Naive thymus-derived CD4-positive, alpha-beta T cell (primary cell): ENCODE results near the gene DCT. TPM values are rescaled to one million over a fixed set of nuclear protein-coding genes. Genes with fewer than 3 reads are reported as not detected.
"Not testable (repeated sequence)": the region's sequence is repeated elsewhere in the genome, so short reads cannot be mapped to it uniquely, and the experiment has no call there.

Experiments used
- ATAC-seq: fragments of 150-1000 bp; cut with Tn5 transposase; 2 replicates; pipeline ENCODE4 v1.10.0; 2021; ENCODE audit warnings: mild to moderate bottlenecking, moderate library complexity
- CTCF ChIA-PET: fragments of 350-600 bp; sonication (Branson Sonifier 250); formaldehyde crosslinking; loops from one replicate; lab custom pipeline; 2021; ENCODE audit warnings: antibody characterized with exemption; lab: Charles Lee
- POLR2A ChIA-PET: fragments of 350-600 bp; sonication (Branson Sonifier 250); formaldehyde crosslinking; loops from one replicate; lab custom pipeline; 2021; ENCODE audit warnings: antibody characterized with exemption, inconsistent platforms; lab: Charles Lee
- DNase-seq, 9 donors: peaks; one replicate each; pipeline versions ENCODE4 v3.0.0 to v3.0.0-alpha.2; 2020 to 2022; ENCODE audit warnings: mixed read lengths in 1 of 9
- H3K27ac ChIP-seq: one replicate; pipeline ENCODE4 v1.7.0; 2013; ENCODE audit warnings: mild to moderate bottlenecking, low read depth, low read length, moderate library complexity
- H3K27me3 ChIP-seq, 2 donors: one replicate each; pipeline ENCODE4 v1.7.0; 2013; ENCODE audit warnings: low read length in 2 of 2, mild to moderate bottlenecking in 2 of 2, moderate library complexity in 2 of 2; ENCODE audit not compliant: control insufficient read depth in 2 of 2, insufficient read depth in 2 of 2
- H3K36me3 ChIP-seq, 3 experiments: 1 replicate in 2 of 3; 2 replicates in 1 of 3; pipeline ENCODE4 v1.7.0; 2013; ENCODE audit warnings: low read length in 3 of 3, mild to moderate bottlenecking in 3 of 3, moderate library complexity in 1 of 3; ENCODE audit not compliant: insufficient read depth in 3 of 3, control insufficient read depth in 2 of 3
- H3K4me1 ChIP-seq, 2 donors: one replicate each; pipeline ENCODE4 v1.7.0; 2013; ENCODE audit warnings: low read length in 2 of 2, mild to moderate bottlenecking in 2 of 2, moderate library complexity in 1 of 2; ENCODE audit not compliant: control insufficient read depth in 2 of 2, insufficient read depth in 2 of 2
- H3K4me3 ChIP-seq: 2 replicates; pipeline ENCODE4 v1.7.0; 2013; ENCODE audit warnings: mild to moderate bottlenecking, low read length
- H3K9me3 ChIP-seq, 3 experiments: 1 replicate in 2 of 3; 2 replicates in 1 of 3; pipeline ENCODE4 v1.7.0; 2013; ENCODE audit warnings: low read length in 3 of 3; ENCODE audit not compliant: control insufficient read depth in 2 of 3
- H3K27ac Mint-ChIP-seq, 9 donors: one replicate each; pipeline ENCODE4 v1.8.0; 2020 to 2022; ENCODE audit warnings: mixed read lengths in 9 of 9, mild to moderate bottlenecking in 8 of 9, moderate library complexity in 5 of 9, inconsistent platforms in 2 of 9
- H3K27me3 Mint-ChIP-seq, 5 donors: one replicate each; pipeline ENCODE4 v1.8.0; 2021 to 2022; ENCODE audit warnings: mixed read lengths in 5 of 5, mild to moderate bottlenecking in 1 of 5
- H3K36me3 Mint-ChIP-seq, 5 donors: one replicate each; pipeline ENCODE4 v1.8.0; 2020 to 2022; ENCODE audit warnings: mixed read lengths in 5 of 5, mild to moderate bottlenecking in 3 of 5, inconsistent platforms in 1 of 5
- H3K4me1 Mint-ChIP-seq, 7 donors: one replicate each; pipeline ENCODE4 v1.8.0; 2020 to 2022; ENCODE audit warnings: mixed read lengths in 7 of 7, mild to moderate bottlenecking in 3 of 7, inconsistent platforms in 1 of 7
- H3K4me3 Mint-ChIP-seq, 10 donors: one replicate each; pipeline ENCODE4 v1.8.0; 2020 to 2022; ENCODE audit warnings: mild to moderate bottlenecking in 10 of 10, mixed read lengths in 10 of 10, moderate library complexity in 6 of 10, inconsistent platforms in 2 of 10
- H3K9me3 Mint-ChIP-seq, 11 donors: one replicate each; pipeline ENCODE4 v1.8.0; 2020 to 2022; ENCODE audit warnings: mixed read lengths in 11 of 11, mild to moderate bottlenecking in 4 of 11, inconsistent platforms in 1 of 11, moderate library complexity in 1 of 11
- intact Hi-C, 2 donors: fragments of 100-400 bp; cut with micrococcal nuclease; formaldehyde crosslinking; loops; one replicate each; pipeline ENCODE4 v1.15.1; 2023
- polyA plus RNA-seq, 2 donors: library from polyadenylated mRNA; unstranded; fragments of 300-500 nt; fragmentation: Illumina TruSeq; gene quantifications; one replicate each; pipeline ENCODE4 v1.2.3, GENCODE V29; 2021
- total RNA-seq, 6 experiments: library from RNA in 5 of 6; stranded (reverse) in 5 of 6; gene quantifications; 1 replicate in 5 of 6; 2 replicates in 1 of 6; pipeline ENCODE4 v1.2.3 and lab custom pipeline; 2021 to 2026

DCT gene
- total and polyA plus RNA-seq, 7 experiments from 2014 or later, result 0.19 to 1.9 (median 0.68) TPM; not detected in 1

DNA sequence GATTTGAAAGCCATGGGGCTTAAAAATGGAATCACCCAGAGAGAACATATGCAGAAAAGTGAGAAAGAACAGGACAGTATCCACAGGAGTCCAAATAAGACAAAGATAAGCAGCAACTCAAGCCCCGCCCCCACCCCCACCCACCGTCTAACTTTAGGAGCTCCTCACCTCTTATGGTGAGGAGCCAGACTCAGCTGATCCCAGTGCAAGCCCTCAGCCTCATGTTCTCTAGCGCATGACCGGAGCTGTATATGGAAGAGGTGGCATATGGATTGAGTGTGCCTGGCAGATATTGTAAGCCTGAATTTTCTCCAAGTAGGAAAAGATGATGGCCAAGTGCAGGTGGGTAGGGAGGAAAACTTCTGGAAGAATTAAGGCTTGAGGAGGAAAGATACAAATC lies 36.4 kb upstream of the DCT start:
- POLR2A ChIA-PET, result no interaction called here
- no peaks in the 10 kb centered on the region for H3K9me3 ChIP-seq

DNA sequence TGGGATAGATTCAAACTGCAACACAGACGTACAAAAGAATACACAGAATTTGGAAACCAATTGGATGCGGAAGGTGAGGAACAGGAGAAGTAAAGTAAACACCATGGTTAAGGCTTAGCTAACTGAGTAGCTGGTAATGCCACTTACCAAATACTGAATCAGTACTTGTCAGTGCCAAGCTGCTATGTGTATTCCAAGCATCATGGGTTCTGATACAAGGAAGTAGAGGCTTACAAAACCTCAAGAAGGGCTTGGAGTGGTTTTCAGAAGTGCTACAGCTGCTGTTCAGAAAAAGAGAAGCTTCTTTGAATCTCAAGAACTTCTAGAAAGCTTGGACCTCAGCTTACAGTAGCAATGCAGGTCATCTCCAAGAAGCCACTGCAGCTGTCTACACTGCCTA lies 35.9 kb upstream of the DCT start:
- Mint-ChIP-seq H3K4me3 (no peak overlapping the region), H3K27ac (peak overlapping the region in 1 of 9 donors; percentile 0), H3K9me3 (peaks cover 0 to 14% (median 6%) of the 10 kb centered on the region in 11 donors), H3K27me3 (peaks cover 0 to 20% (median 2%) of the 10 kb centered on the region in 5 donors), H3K36me3 (peaks cover 0 to 9% (median 0%) of the 10 kb centered on the region in 5 donors), H3K4me1 (peaks cover 0 to 13% (median 5%) of the 10 kb centered on the region in 7 donors)
- Histone ChIP-seq H3K9me3 (no peaks in the 10 kb centered on the region), H3K4me3 (no peak overlapping the region), H3K27ac (no peak overlapping the region), H3K4me1 (no peaks in the 10 kb centered on the region), H3K36me3 (no peaks in the 10 kb centered on the region), H3K27me3 (no peaks in the 10 kb centered on the region)
- ChIA-PET CTCF (no interaction called here), POLR2A (no interaction called here)
- intact Hi-C loops, result no loop called here
- no peak for ATAC-seq
- DNase-seq, result no peak

More for the DNA sequence above, 36.4 kb upstream of the DCT start:
- CTCF ChIA-PET, result no interaction called here
- Mint-ChIP-seq H3K4me3 (no peak overlapping the region), H3K36me3 (peaks cover 0 to 9% (median 0%) of the 10 kb centered on the region in 5 donors), H3K27me3 (peaks cover 0 to 16% (median 2%) of the 10 kb centered on the region in 5 donors), H3K27ac (peak overlapping the region in 1 of 9 donors; percentile 0), H3K4me1 (peaks cover 0 to 13% (median 5%) of the 10 kb centered on the region in 7 donors), H3K9me3 (peaks cover 0 to 11% (median 5%) of the 10 kb centered on the region in 11 donors)
- intact Hi-C loops, result no loop called here
- no peak overlapping the region for H3K4me3 ChIP-seq
- no peaks in the 10 kb centered on the region for H3K4me1 ChIP-seq
- no peaks in the 10 kb centered on the region for H3K27me3 ChIP-seq
- ATAC-seq, result no peak
- no peak overlapping the region for H3K27ac ChIP-seq
- no peaks in the 10 kb centered on the region for H3K36me3 ChIP-seq
- DNase-seq, result no peak

DNA sequence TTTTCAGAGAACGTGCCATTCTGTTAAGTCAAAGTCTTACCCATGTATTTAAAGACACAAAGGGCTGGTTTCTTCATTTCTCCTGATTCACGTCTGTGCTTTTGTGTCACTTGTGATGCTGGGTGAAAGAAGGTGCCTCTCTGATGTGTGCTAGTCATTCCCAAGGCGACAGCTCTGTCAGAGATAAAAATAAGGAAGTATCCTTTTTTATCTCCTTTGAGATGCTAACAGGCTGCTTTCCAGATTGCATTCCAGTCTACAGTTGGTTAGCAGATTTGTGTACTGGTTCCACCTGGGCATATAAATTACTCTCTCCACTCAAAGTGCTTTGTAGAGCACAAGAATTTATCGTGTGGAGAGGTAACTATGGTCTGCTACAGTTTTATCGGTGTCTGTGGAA lies 33.5 kb upstream of the DCT start:
- H3K9me3 ChIP-seq, result no peaks in the 10 kb centered on the region
- H3K9me3 Mint-ChIP-seq, result peaks cover 3 to 20% (median 9%) of the 10 kb centered on the region in 11 donors
- no peak overlapping the region for H3K4me3 Mint-ChIP-seq
- peaks cover 0 to 32% (median 5%) of the 10 kb centered on the region in 5 donors for H3K27me3 Mint-ChIP-seq
- H3K4me1 ChIP-seq, result peaks cover 0 to 5% of the 10 kb centered on the region in 2 donors
- POLR2A ChIA-PET, result no interaction called here
- peaks cover 0 to 10% (median 4%) of the 10 kb centered on the region in 5 donors for H3K36me3 Mint-ChIP-seq
- ATAC-seq (no peak), DNase-seq (no peak)
- CTCF ChIA-PET, result no interaction called here
- H3K4me3 ChIP-seq, result no peak overlapping the region
- intact Hi-C loops, result no loop called here
- no peak overlapping the region for H3K27ac ChIP-seq
- H3K36me3 ChIP-seq, result no peaks in the 10 kb centered on the region
- H3K27me3 ChIP-seq, result no peaks in the 10 kb centered on the region
- H3K4me1 Mint-ChIP-seq, result peaks cover 2 to 20% (median 12%) of the 10 kb centered on the region in 7 donors
- no peak overlapping the region for H3K27ac Mint-ChIP-seq

DNA sequence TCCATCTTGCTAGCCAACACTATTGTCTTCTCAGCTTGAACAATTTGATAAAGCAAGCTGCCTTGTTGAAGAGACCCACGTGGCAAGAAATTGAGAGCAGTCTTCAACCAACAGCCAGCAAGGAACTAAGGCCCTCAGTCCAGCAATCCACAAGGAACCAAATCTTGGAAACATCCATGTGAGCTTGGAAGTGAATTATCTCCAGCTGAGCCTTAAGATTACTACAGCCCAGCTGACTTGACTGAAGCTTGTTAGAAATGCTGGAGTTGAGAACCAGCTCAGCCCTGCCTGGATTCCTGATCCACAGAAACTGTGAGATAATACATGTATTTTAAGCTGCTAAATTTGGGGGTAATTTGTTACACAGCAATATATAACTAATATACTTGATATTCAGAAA lies 26.2 kb upstream of the DCT start:
- Mint-ChIP-seq H3K27ac (no peak overlapping the region), H3K36me3 (peaks cover 0 to 9% (median 4%) of the 10 kb centered on the region in 5 donors), H3K27me3 (peaks cover 3 to 23% (median 6%) of the 10 kb centered on the region in 5 donors), H3K4me1 (peaks cover 5 to 23% (median 21%) of the 10 kb centered on the region in 7 donors), H3K4me3 (no peak overlapping the region), H3K9me3 (peaks cover 3 to 16% (median 5%) of the 10 kb centered on the region in 11 donors)
- ATAC-seq (no peak), DNase-seq (no peak)
- H3K27ac ChIP-seq, result no peak overlapping the region
- H3K4me1 ChIP-seq, result peaks cover 3 to 18% of the 10 kb centered on the region in 2 donors
- no peaks in the 10 kb centered on the region for H3K9me3 ChIP-seq
- no peaks in the 10 kb centered on the region for H3K36me3 ChIP-seq
- H3K4me3 ChIP-seq, result no peak overlapping the region
- POLR2A ChIA-PET, result interaction anchor here (1.0 to 1.3 kb wide), 2 partner anchors 44 to 90 kb away, joined by 3 to 4 read pairs; partner anchors contain the start of gene TGDS
- intact Hi-C loops, result loop anchor here in 1 of 2 donors (5.0 kb wide), 3 partner anchors 68 to 1172 kb away; partner anchors contain the start of gene DNAJC3
- no peaks in the 10 kb centered on the region for H3K27me3 ChIP-seq
- CTCF ChIA-PET, result interaction anchor here (0.6 kb wide), 2 partner anchors 59 to 72 kb away, joined by 3 to 4 read pairs; no protein-coding TSS in a partner anchor

DNA sequence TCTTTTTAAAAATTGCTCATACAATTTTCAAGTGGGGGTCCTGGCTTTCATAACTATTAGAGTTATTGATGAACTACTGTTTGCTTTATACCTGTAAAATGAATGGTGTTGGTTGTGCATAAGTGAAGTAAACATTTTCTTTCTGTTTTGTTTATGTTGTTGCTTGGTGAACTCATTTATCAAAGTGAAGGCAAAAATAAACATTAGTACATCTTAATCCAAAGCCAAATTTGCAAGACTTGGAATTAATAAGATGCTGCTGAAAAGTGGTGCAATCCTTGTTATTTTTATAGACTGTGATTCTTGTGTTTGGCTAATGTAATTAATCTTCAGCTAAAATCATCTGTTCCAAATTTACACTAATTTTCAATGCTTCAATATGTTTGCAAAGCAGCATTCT lies 24.4 kb upstream of the DCT start:
- ChIA-PET CTCF (no interaction called here), POLR2A (no interaction called here)
- Mint-ChIP-seq H3K4me3 (no peak overlapping the region), H3K36me3 (peaks cover 0 to 7% (median 0%) of the 10 kb centered on the region in 5 donors), H3K27me3 (peaks cover 0 to 17% (median 4%) of the 10 kb centered on the region in 5 donors), H3K27ac (no peak overlapping the region), H3K9me3 (peaks cover 0 to 4% (median 0%) of the 10 kb centered on the region in 11 donors), H3K4me1 (peaks cover 5 to 23% (median 21%) of the 10 kb centered on the region in 7 donors)
- ATAC-seq (no peak), DNase-seq (no peak)
- Histone ChIP-seq H3K4me1 (peaks cover 3 to 18% of the 10 kb centered on the region in 2 donors), H3K27me3 (no peaks in the 10 kb centered on the region), H3K9me3 (no peaks in the 10 kb centered on the region), H3K36me3 (no peaks in the 10 kb centered on the region), H3K27ac (no peak overlapping the region), H3K4me3 (no peak overlapping the region)
- intact Hi-C loops, result no loop called here

DNA sequence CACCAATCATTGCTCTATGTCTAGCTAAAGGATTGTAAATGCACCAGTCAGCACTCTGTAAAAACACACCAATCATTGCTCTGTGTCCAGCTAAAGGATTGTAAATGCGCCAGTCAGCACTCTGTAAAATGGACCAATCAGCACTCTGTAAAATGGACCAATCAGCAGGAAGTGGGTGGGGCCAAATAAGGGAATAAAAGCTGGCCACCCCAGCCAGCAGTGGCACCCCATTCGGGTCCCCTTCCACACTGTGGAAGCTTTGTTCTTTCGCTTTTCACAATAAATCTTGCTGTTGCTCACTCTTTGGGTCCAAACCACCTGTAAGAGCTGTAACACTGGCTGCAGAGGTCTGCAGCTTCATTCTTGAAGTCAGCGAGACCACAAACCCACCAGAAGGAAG lies 19.3 kb upstream of the DCT start:
- CTCF ChIA-PET, result interaction anchor here (1.0 to 1.3 kb wide), 2 partner anchors 45 to 50 kb away, joined by 3 read pairs; no protein-coding TSS in a partner anchor
- H3K27ac ChIP-seq, H3K9me3 ChIP-seq, POLR2A ChIA-PET, H3K4me1 ChIP-seq, H3K27me3 ChIP-seq, H3K4me3 Mint-ChIP-seq, DNase-seq, ATAC-seq, H3K4me3 ChIP-seq, H3K27ac Mint-ChIP-seq, H3K27me3 Mint-ChIP-seq, H3K36me3 ChIP-seq, intact Hi-C loops, H3K4me1 Mint-ChIP-seq: not testable (repeated sequence)
- H3K36me3 Mint-ChIP-seq, result peaks cover 0 to 14% (median 0%) of the 10 kb centered on the region in 5 donors
- peaks cover 0 to 12% (median 0%) of the 10 kb centered on the region in 11 donors for H3K9me3 Mint-ChIP-seq

DNA sequence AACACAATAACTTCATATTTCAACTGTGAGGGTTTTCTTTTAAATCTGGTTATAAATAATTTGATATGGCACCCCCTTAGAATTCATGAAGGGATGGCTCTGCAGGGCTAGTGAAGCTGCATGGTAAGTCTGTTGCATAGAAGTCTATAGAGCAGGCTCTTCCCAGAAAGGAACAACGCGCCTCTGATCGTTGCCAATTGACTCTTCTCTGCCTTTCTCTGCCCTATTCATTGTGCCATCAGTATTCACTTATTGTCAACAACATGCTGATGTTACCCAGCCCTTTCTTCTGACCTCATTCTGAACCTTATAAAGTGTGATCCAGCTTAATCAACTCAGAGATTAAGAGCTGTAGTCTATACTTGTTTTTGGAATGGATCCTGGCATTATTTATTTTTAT lies 16.3 kb upstream of the DCT start:
- Mint-ChIP-seq H3K9me3 (peaks cover 0 to 12% (median 0%) of the 10 kb centered on the region in 11 donors), H3K4me1 (peaks cover 0 to 2% (median 0%) of the 10 kb centered on the region in 7 donors), H3K4me3 (no peak overlapping the region), H3K27ac (no peak overlapping the region), H3K27me3 (no peaks in the 10 kb centered on the region), H3K36me3 (peaks cover 0 to 9% (median 0%) of the 10 kb centered on the region in 5 donors)
- Histone ChIP-seq H3K4me3 (no peak overlapping the region), H3K27ac (no peak overlapping the region), H3K4me1 (no peaks in the 10 kb centered on the region), H3K36me3 (no peaks in the 10 kb centered on the region), H3K27me3 (no peaks in the 10 kb centered on the region), H3K9me3 (no peaks in the 10 kb centered on the region)
- intact Hi-C loops, result no loop called here
- DNase-seq (no peak), ATAC-seq (no peak)
- POLR2A ChIA-PET, result no interaction called here
- CTCF ChIA-PET, result no interaction called here
